ENCODE measurements around the gene SIGMAR1.
A peak's percentile ranks its signal among the peaks of the same experiment; 100 is the strongest.

SIGMAR1 gene

GRCh38 chr9:34653151-34654072 lies 15.8 kb upstream of the SIGMAR1 start:
- no peaks in the 10 kb centered on the region for H3K27me3 ChIP-seq (ENCODE audit: insufficient read depth, low read depth, severe bottlenecking)
- no peak for TF ChIP-seq CTCF (IDR thresholded peaks at IDR 0.05; ENCODE audit: low read depth, low read length)
- H3K9me3 ChIP-seq (ENCODE audit: severe bottlenecking), result no peaks in the 10 kb centered on the region
- peak overlapping the region; percentile 81 for H3K27ac ChIP-seq
- peaks cover 13% of the 10 kb centered on the region for H3K36me3 ChIP-seq
- no peak overlapping the region for H3K4me3 ChIP-seq (ENCODE audit: low read depth, low read length)
- peak; percentile 66 for DNase-seq

GRCh38 chr9:34652602-34653000 lies 15.0 kb upstream of the SIGMAR1 start:
- Histone ChIP-seq H3K27me3 (ENCODE audit: insufficient read depth, low read depth, severe bottlenecking) (no peaks in the 10 kb centered on the region), H3K27ac (peak overlapping the region; percentile 81), H3K36me3 (peaks cover 15% of the 10 kb centered on the region), H3K4me3 (ENCODE audit: low read depth, low read length) (peak overlapping the region; percentile 51), H3K9me3 (ENCODE audit: severe bottlenecking) (no peaks in the 10 kb centered on the region)
- TF ChIP-seq CTCF (IDR thresholded peaks at IDR 0.05; ENCODE audit: low read depth, low read length), result no peak
- DNase-seq, result no peak

GRCh38 chr9:34651876-34652601 lies 14.5 kb upstream of the SIGMAR1 start, which contains the start of gene IL11RA:
IL11RA (plus strand) TSS chr9:34652185; CDS start chr9:34655218, 3,033 bp downstream.
- peaks cover 15% of the 10 kb centered on the region for H3K36me3 ChIP-seq
- TF ChIP-seq CTCF (IDR thresholded peaks at IDR 0.05; ENCODE audit: low read depth, low read length), result no peak
- peak within 1 kb of the TSS; percentile 51 for H3K4me3 ChIP-seq (ENCODE audit: low read depth, low read length)
- peak within 1 kb of the TSS; percentile 81 for H3K27ac ChIP-seq
- H3K27me3 ChIP-seq (ENCODE audit: insufficient read depth, low read depth, severe bottlenecking), result no peaks in the 10 kb centered on the region
- DNase-seq, result peak; percentile 91
- H3K9me3 ChIP-seq (ENCODE audit: severe bottlenecking), result no peaks in the 10 kb centered on the region

GRCh38 chr9:34651321-34651720 lies 13.7 kb upstream of the SIGMAR1 start:
- Histone ChIP-seq H3K4me3 (ENCODE audit: low read depth, low read length) (peak overlapping the region; percentile 51), H3K36me3 (peaks cover 15% of the 10 kb centered on the region), H3K9me3 (ENCODE audit: severe bottlenecking) (no peaks in the 10 kb centered on the region), H3K27ac (peak overlapping the region; percentile 81), H3K27me3 (ENCODE audit: insufficient read depth, low read depth, severe bottlenecking) (no peaks in the 10 kb centered on the region)
- DNase-seq, result no peak
- TF ChIP-seq CTCF (IDR thresholded peaks at IDR 0.05; ENCODE audit: low read depth, low read length), result no peak

- H3K9me3 ChIP-seq (ENCODE audit: severe bottlenecking), result no peaks in the 10 kb centered on the region
- DNase-seq, result no peak
- H3K27ac ChIP-seq, result no peak overlapping the region
- no peak overlapping the region for H3K4me3 ChIP-seq (ENCODE audit: low read depth, low read length)
- H3K27me3 ChIP-seq (ENCODE audit: insufficient read depth, low read depth, severe bottlenecking), result no peaks in the 10 kb centered on the region
- H3K36me3 ChIP-seq, result peaks cover 15% of the 10 kb centered on the region
- no peak for TF ChIP-seq CTCF (IDR thresholded peaks at IDR 0.05; ENCODE audit: low read depth, low read length)
These were observed 13.2 kb upstream of the SIGMAR1 start for GRCh38 chr9:34650816-34651215.

Measured in WERI-Rb-1 (cell line).